GM21390 (cell line): ENCODE results near the gene CUL2.

Experiments used
- ATAC-seq: cut with Tn5 transposase; IDR thresholded peaks from one replicate; pipeline ENCODE4 v1.9.1; 2021; ENCODE audit not compliant: unreplicated experiment

Gene CUL2

GRCh38 chr10:35090162-35090954, at the start of gene CUL2:
Gene CUL2 (minus strand): TSS chr10:35090341. CDS start chr10:35071317, 19,024 bp downstream.
- ATAC-seq, result peak; percentile 90

- ATAC-seq, result peak; percentile 48
Measured at GRCh38 chr10:35136263-35136815, 46.2 kb upstream of the CUL2 start.

- no peak for ATAC-seq
Measured at GRCh38 chr10:35135861-35136260, 45.7 kb upstream of the CUL2 start.

GRCh38 chr10:35133586-35133985, 43.4 kb upstream of the CUL2 start:
- ATAC-seq, result no peak

- ATAC-seq, result no peak
Measured at GRCh38 chr10:35132727-35133126, 42.6 kb upstream of the CUL2 start.

- no peak for ATAC-seq
Measured at GRCh38 chr10:35130663-35131062, 40.5 kb upstream of the CUL2 start.

GRCh38 chr10:35129185-35129674, 39.1 kb upstream of the CUL2 start:
- no peak for ATAC-seq

GRCh38 chr10:35127289-35127891, 37.2 kb upstream of the CUL2 start:
- ATAC-seq, result peak; percentile 11

GRCh38 chr10:35126530-35127288, 36.6 kb upstream of the CUL2 start, which contains the start of gene CREM:
Gene CREM (plus strand): TSS chr10:35126846. CDS start chr10:35137836, 10,990 bp downstream.
- ATAC-seq, result peak; percentile 74

GRCh38 chr10:35126062-35126529, 36.0 kb upstream of the CUL2 start:
- ATAC-seq, result no peak

- no peak for ATAC-seq
Measured at GRCh38 chr10:35124540-35124939, 34.4 kb upstream of the CUL2 start.

- no peak for ATAC-seq
Measured at GRCh38 chr10:35119378-35119777, 29.2 kb upstream of the CUL2 start.

GRCh38 chr10:35112571-35112970, 22.4 kb upstream of the CUL2 start:
- ATAC-seq, result no peak

GRCh38 chr10:35103882-35104281, 13.7 kb upstream of the CUL2 start:
- no peak for ATAC-seq

- no peak for ATAC-seq
Measured at GRCh38 chr10:35097510-35097909, 7.4 kb upstream of the CUL2 start.

- ATAC-seq, result no peak
Measured at GRCh38 chr10:35096312-35096711, 6.2 kb upstream of the CUL2 start.

GRCh38 chr10:35092851-35093250, 2.7 kb upstream of the CUL2 start:
- ATAC-seq, result no peak

- no peak for ATAC-seq
Measured at GRCh38 chr10:35091994-35092790, 2.1 kb upstream of the CUL2 start.

- ATAC-seq, result peak; percentile 37
Measured at GRCh38 chr10:35089611-35090161, 455 bp downstream of the CUL2 start.

- no peak for ATAC-seq
Measured at GRCh38 chr10:35083242-35083641, 6.9 kb downstream of the CUL2 start.
